ENCODE results near the gene MYZAP.
A peak's percentile ranks its signal among the peaks of the same experiment; 100 is the strongest.

Gene MYZAP

GRCh38 chr15:57551715-57552677 lies 39.7 kb upstream of the MYZAP start:
- Histone ChIP-seq H3K27ac (ENCODE audit: low read depth, low read length) (peak overlapping the region; percentile 43), H3K36me3 (ENCODE audit: control insufficient read depth in 5 of 5, insufficient read depth in 5 of 5, low read length in 5 of 5) (no peaks in the 10 kb centered on the region), H3K4me3 (ENCODE audit: low read depth in 1 of 5, low read length in 5 of 5) (no peak overlapping the region), H3K4me1 (ENCODE audit: control insufficient read depth in 5 of 5, insufficient read depth in 5 of 5, low read length in 5 of 5) (peaks cover 0 to 48% (median 2%) of the 10 kb centered on the region in 5 donors), H3K9ac (ENCODE audit: low read length in 5 of 5) (peak overlapping the region in 1 of 5 donors; percentile 14), H3K27me3 (ENCODE audit: control insufficient read depth in 5 of 5, insufficient read depth in 4 of 5, low read length in 5 of 5) (no peaks in the 10 kb centered on the region), H3K9me3 (ENCODE audit: control insufficient read depth in 5 of 5, low read length in 5 of 5) (no peaks in the 10 kb centered on the region)

- H3K36me3 ChIP-seq (ENCODE audit: control insufficient read depth in 5 of 5, insufficient read depth in 5 of 5, low read length in 5 of 5) = no peaks in the 10 kb centered on the region
- no peaks in the 10 kb centered on the region for H3K27me3 ChIP-seq (ENCODE audit: control insufficient read depth in 5 of 5, insufficient read depth in 4 of 5, low read length in 5 of 5)
- peaks cover 0 to 48% (median 2%) of the 10 kb centered on the region in 5 donors for H3K4me1 ChIP-seq (ENCODE audit: control insufficient read depth in 5 of 5, insufficient read depth in 5 of 5, low read length in 5 of 5)
- H3K9me3 ChIP-seq (ENCODE audit: control insufficient read depth in 5 of 5, low read length in 5 of 5) = no peaks in the 10 kb centered on the region
- no peak overlapping the region for H3K9ac ChIP-seq (ENCODE audit: low read length in 5 of 5)
- H3K27ac ChIP-seq (ENCODE audit: low read depth, low read length) = no peak overlapping the region
- no peak overlapping the region for H3K4me3 ChIP-seq (ENCODE audit: low read depth in 1 of 5, low read length in 5 of 5)
These were observed 38.9 kb upstream of the MYZAP start for GRCh38 chr15:57552678-57553334.

- Histone ChIP-seq H3K27me3 (ENCODE audit: control insufficient read depth in 5 of 5, insufficient read depth in 4 of 5, low read length in 5 of 5) (no peaks in the 10 kb centered on the region), H3K9me3 (ENCODE audit: control insufficient read depth in 5 of 5, low read length in 5 of 5) (no peaks in the 10 kb centered on the region), H3K9ac (ENCODE audit: low read length in 5 of 5) (no peak overlapping the region), H3K36me3 (ENCODE audit: control insufficient read depth in 5 of 5, insufficient read depth in 5 of 5, low read length in 5 of 5) (no peaks in the 10 kb centered on the region), H3K27ac (ENCODE audit: low read depth, low read length) (no peak overlapping the region), H3K4me3 (ENCODE audit: low read depth in 1 of 5, low read length in 5 of 5) (no peak overlapping the region), H3K4me1 (ENCODE audit: control insufficient read depth in 5 of 5, insufficient read depth in 5 of 5, low read length in 5 of 5) (peaks cover 0 to 48% (median 2%) of the 10 kb centered on the region in 5 donors)
These were observed 38.2 kb upstream of the MYZAP start for GRCh38 chr15:57553526-57553925.

- Histone ChIP-seq H3K36me3 (ENCODE audit: control insufficient read depth in 5 of 5, insufficient read depth in 5 of 5, low read length in 5 of 5) (no peaks in the 10 kb centered on the region), H3K9ac (ENCODE audit: low read length in 5 of 5) (peak overlapping the region in 1 of 5 donors; percentile 19), H3K27ac (ENCODE audit: low read depth, low read length) (no peak overlapping the region), H3K4me3 (ENCODE audit: low read depth in 1 of 5, low read length in 5 of 5) (no peak overlapping the region), H3K9me3 (ENCODE audit: control insufficient read depth in 5 of 5, low read length in 5 of 5) (no peaks in the 10 kb centered on the region), H3K4me1 (ENCODE audit: control insufficient read depth in 5 of 5, insufficient read depth in 5 of 5, low read length in 5 of 5) (peaks cover 0 to 48% (median 2%) of the 10 kb centered on the region in 5 donors), H3K27me3 (ENCODE audit: control insufficient read depth in 5 of 5, insufficient read depth in 4 of 5, low read length in 5 of 5) (no peaks in the 10 kb centered on the region)
These were observed 37.5 kb upstream of the MYZAP start for GRCh38 chr15:57554063-57554811.

- Histone ChIP-seq H3K4me3 (ENCODE audit: low read depth in 1 of 5, low read length in 5 of 5) (no peak overlapping the region), H3K27me3 (ENCODE audit: control insufficient read depth in 5 of 5, insufficient read depth in 4 of 5, low read length in 5 of 5) (no peaks in the 10 kb centered on the region), H3K36me3 (ENCODE audit: control insufficient read depth in 5 of 5, insufficient read depth in 5 of 5, low read length in 5 of 5) (no peaks in the 10 kb centered on the region), H3K27ac (ENCODE audit: low read depth, low read length) (no peak overlapping the region), H3K9me3 (ENCODE audit: control insufficient read depth in 5 of 5, low read length in 5 of 5) (no peaks in the 10 kb centered on the region), H3K9ac (ENCODE audit: low read length in 5 of 5) (no peak overlapping the region), H3K4me1 (ENCODE audit: control insufficient read depth in 5 of 5, insufficient read depth in 5 of 5, low read length in 5 of 5) (peaks cover 0 to 48% (median 2%) of the 10 kb centered on the region in 5 donors)
These were observed 36.9 kb upstream of the MYZAP start for GRCh38 chr15:57554812-57555179.

GRCh38 chr15:57555270-57555669 lies 36.4 kb upstream of the MYZAP start:
- Histone ChIP-seq H3K4me1 (ENCODE audit: control insufficient read depth in 5 of 5, insufficient read depth in 5 of 5, low read length in 5 of 5) (peaks cover 0 to 47% (median 2%) of the 10 kb centered on the region in 5 donors), H3K27ac (ENCODE audit: low read depth, low read length) (no peak overlapping the region)

GRCh38 chr15:57556040-57556439 lies 35.7 kb upstream of the MYZAP start:
- H3K9ac ChIP-seq (ENCODE audit: low read length in 5 of 5) = no peak overlapping the region
- no peaks in the 10 kb centered on the region for H3K27me3 ChIP-seq (ENCODE audit: control insufficient read depth in 5 of 5, insufficient read depth in 4 of 5, low read length in 5 of 5)
- H3K27ac ChIP-seq (ENCODE audit: low read depth, low read length) = no peak overlapping the region
- no peak overlapping the region for H3K4me3 ChIP-seq (ENCODE audit: low read depth in 1 of 5, low read length in 5 of 5)
- H3K4me1 ChIP-seq (ENCODE audit: control insufficient read depth in 5 of 5, insufficient read depth in 5 of 5, low read length in 5 of 5) = peaks cover 0 to 46% (median under 1%) of the 10 kb centered on the region in 5 donors
- no peaks in the 10 kb centered on the region for H3K9me3 ChIP-seq (ENCODE audit: control insufficient read depth in 5 of 5, low read length in 5 of 5)
- no peaks in the 10 kb centered on the region for H3K36me3 ChIP-seq (ENCODE audit: control insufficient read depth in 5 of 5, insufficient read depth in 5 of 5, low read length in 5 of 5)

More at GRCh38 chr15:57555270-57555669, 36.4 kb upstream of the MYZAP start:
- no peaks in the 10 kb centered on the region for H3K27me3 ChIP-seq (ENCODE audit: control insufficient read depth in 5 of 5, insufficient read depth in 4 of 5, low read length in 5 of 5)
- H3K4me3 ChIP-seq (ENCODE audit: low read depth in 1 of 5, low read length in 5 of 5) = no peak overlapping the region
- H3K9me3 ChIP-seq (ENCODE audit: control insufficient read depth in 5 of 5, low read length in 5 of 5) = no peaks in the 10 kb centered on the region
- no peak overlapping the region for H3K9ac ChIP-seq (ENCODE audit: low read length in 5 of 5)
- H3K36me3 ChIP-seq (ENCODE audit: control insufficient read depth in 5 of 5, insufficient read depth in 5 of 5, low read length in 5 of 5) = no peaks in the 10 kb centered on the region

- Histone ChIP-seq H3K36me3 (ENCODE audit: control insufficient read depth in 5 of 5, insufficient read depth in 5 of 5, low read length in 5 of 5) (no peaks in the 10 kb centered on the region), H3K27me3 (ENCODE audit: control insufficient read depth in 5 of 5, insufficient read depth in 4 of 5, low read length in 5 of 5) (no peaks in the 10 kb centered on the region), H3K4me3 (ENCODE audit: low read depth in 1 of 5, low read length in 5 of 5) (no peak overlapping the region), H3K4me1 (ENCODE audit: control insufficient read depth in 5 of 5, insufficient read depth in 5 of 5, low read length in 5 of 5) (peaks cover 0 to 40% (median 4%) of the 10 kb centered on the region in 5 donors), H3K9me3 (ENCODE audit: control insufficient read depth in 5 of 5, low read length in 5 of 5) (no peaks in the 10 kb centered on the region), H3K27ac (ENCODE audit: low read depth, low read length) (no peak overlapping the region), H3K9ac (ENCODE audit: low read length in 5 of 5) (no peak overlapping the region)
These were observed 34.4 kb upstream of the MYZAP start for GRCh38 chr15:57557267-57557666.

- Histone ChIP-seq H3K9ac (ENCODE audit: low read length in 5 of 5) (no peak overlapping the region), H3K9me3 (ENCODE audit: control insufficient read depth in 5 of 5, low read length in 5 of 5) (no peaks in the 10 kb centered on the region), H3K27me3 (ENCODE audit: control insufficient read depth in 5 of 5, insufficient read depth in 4 of 5, low read length in 5 of 5) (no peaks in the 10 kb centered on the region), H3K4me1 (ENCODE audit: control insufficient read depth in 5 of 5, insufficient read depth in 5 of 5, low read length in 5 of 5) (peaks cover 0 to 35% (median 4%) of the 10 kb centered on the region in 5 donors), H3K27ac (ENCODE audit: low read depth, low read length) (no peak overlapping the region), H3K36me3 (ENCODE audit: control insufficient read depth in 5 of 5, insufficient read depth in 5 of 5, low read length in 5 of 5) (no peaks in the 10 kb centered on the region), H3K4me3 (ENCODE audit: low read depth in 1 of 5, low read length in 5 of 5) (no peak overlapping the region)
These were observed 33.9 kb upstream of the MYZAP start for GRCh38 chr15:57557810-57558209.
